ENCODE results near the gene ALOX12B.
A peak's percentile ranks its signal among the peaks of the same experiment; 100 is the strongest.

The ALOX12B gene

GRCh38 chr17:8087075-8087951, at the start of gene ALOX12B:
TSS of gene ALOX12B (minus strand) at chr17:8087716. CDS start at chr17:8087442, 274 bp downstream.
- DNase-seq = no peak

- no peak for DNase-seq
These were observed 46.4 kb upstream of the ALOX12B start for GRCh38 chr17:8133941-8134340.

- no peak for DNase-seq
These were observed 45.9 kb upstream of the ALOX12B start for GRCh38 chr17:8133399-8133798.

GRCh38 chr17:8131844-8132441, 44.4 kb upstream of the ALOX12B start:
- no peak for DNase-seq

DNA sequence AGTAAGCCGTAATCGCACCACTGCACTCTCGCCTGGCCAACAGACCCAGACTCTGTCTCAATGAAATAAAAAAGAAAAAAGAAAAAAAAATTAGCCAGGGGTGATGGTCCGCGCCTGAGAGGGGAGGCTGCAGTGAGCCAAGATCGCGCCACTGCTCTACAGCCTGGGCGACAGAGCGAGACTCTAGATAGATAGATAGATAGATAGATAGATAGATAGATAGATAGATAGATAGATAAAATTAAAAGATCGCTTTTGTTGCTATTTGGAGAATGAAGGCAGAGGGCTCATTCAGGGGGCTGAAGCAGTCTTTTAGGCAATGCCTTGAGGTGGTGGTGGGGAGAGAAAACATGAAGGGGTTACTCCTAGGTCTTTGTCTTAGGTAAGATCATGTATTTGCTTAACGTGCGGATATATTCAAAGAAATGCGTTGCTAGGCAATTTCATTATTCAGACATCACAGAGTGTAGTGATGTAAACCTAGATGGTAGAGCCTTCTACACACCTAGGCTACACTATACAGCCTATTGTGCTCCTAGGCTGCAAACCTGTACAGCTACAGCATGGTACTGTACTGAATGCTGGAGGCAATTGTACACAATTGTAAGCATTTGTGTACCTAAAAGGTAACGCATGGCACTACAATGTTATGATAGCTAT, 40.7 kb upstream of the ALOX12B start:
- DNase-seq = no peak

DNA sequence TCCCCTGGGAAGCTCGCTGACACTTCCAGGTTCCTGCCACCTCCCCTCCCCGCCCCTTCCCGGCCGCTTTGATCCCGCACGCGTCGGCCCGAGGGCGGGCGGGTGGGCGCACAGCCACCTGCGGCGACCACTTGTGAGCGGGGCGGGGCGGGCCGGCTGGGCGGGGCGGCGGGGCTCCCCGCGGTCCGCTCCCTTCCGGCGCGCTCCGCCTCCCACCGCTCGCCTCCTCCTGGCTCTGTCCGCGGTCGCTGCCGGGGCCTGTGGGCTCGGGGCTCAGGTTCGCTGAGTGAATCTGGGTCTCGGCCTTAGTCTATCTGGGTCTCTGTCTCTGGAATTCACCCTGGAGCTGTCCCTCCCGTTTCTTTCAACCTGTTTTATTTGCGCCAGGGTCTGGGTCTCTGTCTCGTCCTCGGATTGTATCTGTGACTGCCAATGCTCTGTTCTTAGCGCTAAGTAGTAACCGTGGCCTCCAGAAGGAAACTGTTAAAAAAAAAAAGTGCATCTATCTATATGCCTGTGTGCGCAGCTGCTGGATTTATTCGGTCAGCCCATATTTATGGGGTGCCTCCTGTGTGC, 39.1 kb upstream of the ALOX12B start:
- DNase-seq = no peak

DNA sequence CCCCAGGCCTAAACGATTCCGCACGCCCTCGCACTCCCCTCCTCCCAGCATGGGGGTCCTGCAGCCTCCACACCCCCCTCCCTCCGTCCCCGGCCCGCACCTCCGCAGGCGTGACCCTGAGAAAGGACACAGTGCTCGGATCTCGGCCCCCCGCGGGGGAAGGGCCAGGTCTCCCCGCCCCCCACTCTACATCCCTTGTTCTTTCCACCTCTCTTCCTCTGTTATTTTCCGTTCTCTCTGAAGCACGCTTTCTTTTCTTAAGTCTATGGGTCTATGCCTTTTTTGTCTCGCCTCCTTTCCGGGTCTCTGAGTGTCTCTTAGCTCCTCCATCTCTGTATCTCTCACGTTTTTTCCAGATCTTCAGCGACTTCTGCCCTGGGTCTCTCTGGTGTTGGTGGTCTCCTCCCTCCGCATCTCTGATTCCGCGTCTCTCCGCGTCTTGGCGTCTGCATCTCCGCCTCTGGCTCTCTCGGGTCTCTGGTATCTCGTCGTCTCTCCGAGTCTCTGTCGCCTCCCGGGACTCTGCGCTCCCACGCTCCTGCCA, 38.5 kb upstream of the ALOX12B start:
- no peak for DNase-seq

DNA sequence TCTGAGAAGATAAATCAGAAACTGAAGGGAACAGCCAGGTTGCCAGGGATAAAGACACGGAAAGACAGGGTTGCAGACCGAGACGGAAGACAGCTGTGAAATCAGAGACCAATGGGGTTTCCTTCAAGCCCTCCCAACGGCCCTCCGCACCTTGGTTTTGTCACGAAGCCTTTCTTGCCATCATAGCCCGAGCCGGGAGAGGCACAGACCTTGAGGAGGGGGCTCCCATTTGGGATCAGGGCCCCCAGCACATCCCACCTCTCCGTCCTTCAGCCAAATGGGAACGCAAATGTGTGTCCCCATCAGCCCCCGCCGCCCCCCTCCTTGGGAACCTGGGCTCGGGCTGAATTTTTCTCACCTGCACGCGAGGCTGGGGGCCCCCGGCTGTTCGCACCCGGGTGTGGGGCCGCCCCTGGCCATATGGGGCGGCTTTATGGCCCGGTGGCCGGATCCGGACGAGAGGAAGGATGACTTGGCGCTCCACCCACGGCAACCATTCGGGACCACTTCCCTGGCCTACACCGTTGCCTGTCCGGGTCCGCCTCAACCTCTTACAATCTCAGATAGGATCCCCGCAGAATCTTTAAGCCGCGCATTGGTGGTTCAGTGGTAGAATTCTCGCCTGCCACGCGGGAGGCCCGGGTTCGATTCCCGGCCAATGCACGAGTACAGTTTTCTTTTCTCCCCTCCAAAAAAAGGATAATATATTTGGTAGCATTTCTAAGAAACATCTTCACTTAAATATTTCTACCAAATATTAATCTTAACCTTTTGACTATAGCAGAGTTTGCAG, 37.8 kb upstream of the ALOX12B start:
- DNase-seq = peak; percentile 67

DNA sequence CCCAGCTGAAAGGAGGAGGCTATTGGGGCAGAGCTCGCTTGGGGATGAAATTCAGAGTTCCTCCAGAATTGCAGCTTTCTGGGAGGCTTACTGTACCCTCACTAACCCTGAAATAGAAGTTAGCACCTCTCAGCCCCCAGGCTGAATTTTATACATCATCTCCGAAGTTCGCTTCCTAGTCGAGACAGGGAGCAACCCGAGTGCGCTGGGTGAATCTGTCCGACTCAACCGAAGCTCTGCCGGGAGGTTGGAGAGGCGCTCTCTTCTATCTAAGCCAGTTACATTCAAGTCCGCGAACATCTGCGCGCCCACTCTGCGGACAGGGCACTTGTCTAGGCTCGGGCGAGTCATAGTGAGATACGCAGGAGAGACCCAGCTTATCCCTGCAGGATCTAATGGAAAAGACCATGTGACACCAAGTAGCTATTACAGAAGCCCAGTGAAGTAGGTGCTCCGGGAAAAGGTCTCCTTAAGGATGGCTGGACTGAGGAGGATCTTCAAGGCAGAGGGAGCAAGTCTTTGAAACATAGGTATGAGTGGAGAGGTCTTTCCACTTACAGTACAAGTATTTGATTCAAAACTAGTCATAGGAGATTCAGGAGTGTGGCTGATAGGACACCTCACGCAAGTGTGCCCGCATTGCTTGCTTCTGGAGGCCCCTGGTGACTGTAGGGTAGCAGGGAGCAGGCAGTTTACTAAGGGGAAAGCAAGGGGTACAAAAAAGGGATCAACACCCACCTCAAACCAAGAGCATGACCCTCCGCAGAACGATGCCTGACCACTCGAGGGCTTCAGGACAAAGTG, 37.0 kb upstream of the ALOX12B start:
- DNase-seq = no peak

DNA sequence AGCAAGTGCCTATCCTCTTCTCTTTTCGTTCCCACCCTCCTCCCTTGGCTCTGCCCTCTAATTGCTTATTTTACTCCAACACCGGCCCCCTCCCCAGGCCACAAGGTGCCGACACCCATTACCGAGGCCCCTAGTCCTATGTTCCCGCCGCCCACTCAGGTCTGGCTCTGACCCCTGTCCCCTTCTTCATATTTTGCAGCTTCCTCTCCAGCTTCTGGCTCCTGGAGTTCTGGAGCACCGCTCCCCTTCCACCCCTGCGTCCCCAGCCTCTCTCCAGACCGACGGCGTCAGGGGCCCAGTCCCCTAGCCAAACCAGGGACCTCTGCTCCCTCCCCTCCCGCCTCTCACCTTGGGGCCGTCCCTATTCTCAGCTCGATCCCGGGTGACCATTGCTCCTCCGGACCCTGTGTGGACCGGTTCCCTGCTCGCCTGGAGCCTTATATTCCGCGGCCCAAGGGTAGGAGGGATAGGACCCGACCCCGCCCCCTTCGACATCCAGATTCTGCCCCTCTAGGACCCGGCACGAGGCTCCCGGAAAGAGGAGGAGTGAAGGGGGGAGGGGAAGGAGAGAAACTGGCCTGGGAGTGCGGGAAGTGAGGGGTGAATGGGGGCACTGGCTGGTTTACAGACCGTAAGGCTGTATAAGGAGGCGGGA, 36.3 kb upstream of the ALOX12B start, which contains the start of gene HES7:
Gene HES7 (minus strand): TSS at position 412 of the 655 bp plus-strand sequence. CDS start 22 bp downstream, at position 390.
- DNase-seq = peak; percentile 49

GRCh38 chr17:8122924-8123694, 35.6 kb upstream of the ALOX12B start:
- DNase-seq = no peak

GRCh38 chr17:8122422-8122923, 35.0 kb upstream of the ALOX12B start:
- DNase-seq = no peak

- peak; percentile 60 for DNase-seq
These were observed 34.3 kb upstream of the ALOX12B start for GRCh38 chr17:8121681-8122421.

DNA sequence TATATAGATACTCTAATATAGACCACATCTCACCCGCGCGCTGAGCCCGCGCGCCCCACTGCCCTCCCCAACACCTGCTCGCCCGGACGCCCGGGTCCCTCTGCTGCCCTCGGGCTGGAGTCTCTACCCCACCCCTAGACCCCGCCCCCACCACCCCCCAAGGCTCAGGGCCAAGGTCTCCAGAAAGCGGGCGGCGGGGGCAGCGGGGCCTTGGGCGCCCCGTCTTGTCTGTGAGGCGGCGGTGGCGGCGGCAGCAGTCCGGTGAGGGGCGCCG, 33.8 kb upstream of the ALOX12B start:
- DNase-seq = no peak

DNA sequence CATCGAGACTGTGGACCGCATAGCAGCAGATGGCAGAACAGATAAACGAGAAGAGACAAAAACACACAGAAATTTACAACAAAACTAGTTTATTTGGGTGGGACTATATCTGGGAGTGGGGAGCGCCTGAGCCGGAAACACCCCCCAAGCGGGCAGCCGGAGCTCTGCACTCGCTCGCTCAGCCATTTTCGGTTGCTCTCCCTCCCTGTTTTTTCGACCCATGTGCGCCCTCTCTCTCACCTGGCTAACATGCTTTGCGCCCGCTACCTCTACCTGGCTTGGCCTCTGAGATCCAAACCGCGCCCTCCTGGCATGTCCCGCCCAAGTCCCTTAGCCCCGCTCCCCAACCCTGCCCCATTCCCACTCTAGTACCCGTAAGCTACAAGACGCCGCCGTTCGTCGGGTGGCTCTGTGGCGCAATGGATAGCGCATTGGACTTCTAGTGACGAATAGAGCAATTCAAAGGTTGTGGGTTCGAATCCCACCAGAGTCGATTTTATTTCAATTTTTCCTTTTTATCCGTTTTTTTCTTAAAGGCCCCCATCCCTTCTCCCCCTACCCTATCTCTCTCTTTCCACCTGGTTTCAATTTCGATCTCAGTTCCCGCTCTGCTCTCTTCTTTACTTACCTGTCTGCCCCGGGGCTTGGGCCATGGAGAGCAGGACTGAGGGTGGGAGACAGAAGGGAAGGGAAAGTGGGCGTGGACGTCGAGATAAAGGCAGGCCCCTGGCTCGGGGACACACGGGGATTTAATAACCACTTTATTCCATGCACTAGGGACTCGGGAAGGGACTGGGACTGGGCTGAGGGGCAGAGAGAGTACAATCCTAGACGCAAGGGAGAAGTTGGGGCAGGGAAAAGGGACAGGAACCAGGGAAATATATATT, 33.2 kb upstream of the ALOX12B start:
- DNase-seq = no peak

- DNase-seq = no peak
These were observed 32.3 kb upstream of the ALOX12B start for GRCh38 chr17:8119581-8120519.

Data from 8988T (cell line).